Muscle layer of duodenum (tissue), 2 donors: ENCODE data around the gene MTCL1.

Experiments used
- H3K27ac ChIP-seq: one replicate; pipeline ENCODE4 v1.7.0; 2013; ENCODE audit warnings: mild to moderate bottlenecking, low read length
- H3K27me3 ChIP-seq: one replicate; pipeline ENCODE4 v1.7.0; 2013; ENCODE audit warnings: low read depth, mild to moderate bottlenecking, control low read depth, low read length
- H3K36me3 ChIP-seq, 2 donors: one replicate each; pipeline ENCODE4 v1.7.0; 2013; ENCODE audit warnings: low read length in 2 of 2, control low read depth in 1 of 2, mild to moderate bottlenecking in 1 of 2; ENCODE audit not compliant: insufficient read depth in 2 of 2, control insufficient read depth in 1 of 2
- H3K4me1 ChIP-seq, 2 donors: one replicate each; pipeline ENCODE4 v1.7.0; 2013; ENCODE audit warnings: low read length in 2 of 2, mild to moderate bottlenecking in 2 of 2, control low read depth in 1 of 2, moderate library complexity in 1 of 2; ENCODE audit not compliant: insufficient read depth in 2 of 2, control insufficient read depth in 1 of 2
- H3K4me3 ChIP-seq, 2 donors: one replicate each; pipeline ENCODE4 v1.7.0; 2013; ENCODE audit warnings: low read length in 2 of 2, low read depth in 1 of 2, mild to moderate bottlenecking in 1 of 2
- H3K9me3 ChIP-seq, 2 donors: one replicate each; pipeline ENCODE4 v1.7.0; 2013; ENCODE audit warnings: low read length in 2 of 2, control low read depth in 1 of 2, mild to moderate bottlenecking in 1 of 2; ENCODE audit not compliant: control insufficient read depth in 1 of 2
- donor health status: healthy.

The MTCL1 gene

DNA sequence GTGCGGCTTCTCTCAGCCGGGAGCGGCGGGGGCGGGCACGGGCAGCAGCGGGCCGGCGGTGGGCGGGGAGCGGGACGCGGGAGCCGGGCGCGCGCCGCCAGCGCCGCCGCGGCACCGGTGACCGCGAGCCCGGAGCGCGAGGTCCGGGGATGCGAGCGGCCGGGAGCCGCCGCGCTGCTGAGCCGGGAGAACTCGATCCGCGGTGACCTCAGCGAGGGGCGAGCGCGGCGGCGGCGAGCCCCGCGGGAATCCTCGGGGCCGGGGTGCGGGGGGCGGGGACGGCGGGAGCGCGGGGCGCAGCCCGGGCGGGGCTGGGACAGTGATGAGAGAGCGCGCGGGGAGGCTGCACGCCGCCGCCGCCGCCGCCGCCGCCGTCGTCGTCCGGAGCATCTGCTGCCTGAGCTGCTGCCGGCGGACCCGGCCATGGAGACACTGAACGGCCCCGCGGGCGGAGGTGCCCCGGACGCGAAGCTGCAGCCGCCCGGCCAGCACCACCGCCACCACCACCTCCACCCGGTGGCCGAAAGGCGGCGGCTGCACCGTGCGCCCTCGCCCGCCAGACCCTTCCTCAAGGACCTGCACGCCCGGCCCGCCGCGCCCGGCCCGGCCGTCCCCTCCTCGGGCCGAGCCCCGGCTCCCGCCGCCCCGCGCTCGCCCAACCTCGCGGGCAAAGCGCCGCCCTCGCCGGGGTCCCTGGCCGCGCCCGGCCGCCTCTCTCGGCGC is at the start of gene MTCL1:
Gene MTCL1 (plus strand): TSS at position 319 of the 723 bp plus-strand sequence. CDS start 105 bp downstream, at position 424.
- no peaks in the 10 kb centered on the region for H3K27me3 ChIP-seq
- H3K9me3 ChIP-seq, result no peaks in the 10 kb centered on the region

DNA sequence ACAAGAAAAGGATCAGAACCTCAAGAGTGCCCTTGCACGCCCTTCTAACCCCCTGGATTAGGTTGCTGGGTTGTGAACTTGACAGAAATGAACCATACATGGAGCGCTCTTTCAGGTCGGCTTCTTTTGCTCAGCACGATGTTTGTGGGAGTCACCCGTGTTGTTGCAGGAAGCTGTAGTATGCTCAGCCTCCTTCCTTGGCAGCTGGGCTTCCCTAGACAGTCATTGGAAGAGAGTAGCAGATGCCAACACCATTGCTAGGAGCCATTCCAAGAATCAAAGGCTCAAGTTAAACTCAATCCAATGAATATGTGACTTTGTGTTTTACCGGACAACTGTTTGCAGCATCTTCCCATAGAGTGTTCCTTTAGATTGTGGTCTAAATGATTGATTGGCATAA is 49.1 kb upstream of the MTCL1 start:
- no peaks in the 10 kb centered on the region for H3K27me3 ChIP-seq
- no peaks in the 10 kb centered on the region for H3K9me3 ChIP-seq
- H3K36me3 ChIP-seq, result no peaks in the 10 kb centered on the region
- no peak overlapping the region for H3K4me3 ChIP-seq
- no peaks in the 10 kb centered on the region for H3K4me1 ChIP-seq
- no peak overlapping the region for H3K27ac ChIP-seq

More for the DNA sequence above, at the start of gene MTCL1:
- no peaks in the 10 kb centered on the region for H3K36me3 ChIP-seq
- H3K4me3 ChIP-seq, result peak within 1 kb of the TSS; percentile 64 to 72
- H3K27ac ChIP-seq, result peak within 1 kb of the TSS; percentile 39
- peaks cover 4 to 23% of the 10 kb centered on the region in 2 donors for H3K4me1 ChIP-seq

DNA sequence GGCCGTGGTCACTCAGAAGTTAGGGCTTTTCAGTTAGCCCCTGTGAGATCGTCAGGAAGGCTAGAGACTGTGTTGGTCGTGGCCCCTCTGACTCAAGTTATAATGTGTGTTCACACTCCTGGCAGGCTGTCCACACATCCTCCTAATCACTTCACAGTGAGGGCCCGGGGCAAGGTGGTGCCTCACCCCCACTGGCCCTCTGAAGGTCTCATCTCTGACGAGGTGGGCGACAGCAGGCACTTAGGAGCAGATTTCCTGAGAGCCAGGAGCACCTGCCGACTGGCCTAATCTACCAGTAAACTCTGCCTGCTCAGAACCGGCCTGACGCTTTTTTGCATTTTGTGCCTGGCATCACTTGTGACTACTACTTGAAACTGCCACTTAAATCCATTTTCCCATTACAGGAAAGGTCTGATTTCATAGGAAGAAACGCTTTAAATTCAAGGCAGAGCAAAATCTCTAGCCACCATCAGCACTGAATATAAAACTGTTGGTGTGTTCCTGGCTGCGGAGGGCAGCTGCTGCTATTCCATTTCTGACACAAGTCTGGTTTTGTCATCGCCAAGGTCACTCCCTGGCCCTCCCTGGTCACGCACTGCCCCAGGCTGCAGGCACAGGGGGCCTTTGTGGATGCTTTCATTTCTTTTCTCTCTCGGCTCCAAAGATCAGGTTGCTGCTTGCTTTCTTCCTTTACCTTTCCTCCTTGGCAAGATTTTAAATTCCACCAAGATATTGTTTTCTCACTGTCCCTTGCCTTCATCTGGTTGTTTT is 48.1 kb upstream of the MTCL1 start:
- Histone ChIP-seq H3K4me1 (no peaks in the 10 kb centered on the region), H3K9me3 (no peaks in the 10 kb centered on the region), H3K27me3 (no peaks in the 10 kb centered on the region), H3K27ac (no peak overlapping the region), H3K4me3 (no peak overlapping the region), H3K36me3 (no peaks in the 10 kb centered on the region)

DNA sequence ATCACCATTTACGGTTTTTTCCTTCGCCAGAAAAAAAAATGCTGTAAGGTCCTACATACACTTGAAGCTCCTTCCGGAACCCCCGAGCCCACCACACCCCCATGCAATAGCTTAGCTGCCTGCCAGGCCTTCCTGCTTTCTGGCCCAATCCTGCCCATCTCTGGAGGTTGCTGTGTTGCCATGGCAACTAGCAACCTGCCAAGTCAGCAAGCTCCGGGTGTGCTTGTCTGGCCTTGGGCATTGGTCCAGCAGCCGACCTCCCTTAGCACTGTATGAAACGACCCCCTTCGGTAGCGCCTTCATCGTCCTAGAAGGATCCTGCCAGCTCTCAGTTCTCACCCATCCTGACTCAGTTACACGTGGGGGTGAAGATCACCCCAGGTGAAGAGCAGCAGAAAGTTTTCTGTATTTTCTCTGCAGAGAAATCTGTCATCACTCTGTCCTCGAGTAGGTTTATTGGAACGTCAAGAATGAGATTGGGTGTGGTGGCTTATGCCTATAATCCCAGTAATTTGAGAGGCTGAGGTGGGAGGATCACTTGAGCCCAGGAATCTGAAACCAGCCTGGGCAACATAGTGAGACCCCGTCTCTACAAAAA is 47.4 kb upstream of the MTCL1 start:
- no peak overlapping the region for H3K27ac ChIP-seq
- no peak overlapping the region for H3K4me3 ChIP-seq
- H3K27me3 ChIP-seq, result no peaks in the 10 kb centered on the region
- H3K9me3 ChIP-seq, result no peaks in the 10 kb centered on the region
- no peaks in the 10 kb centered on the region for H3K4me1 ChIP-seq
- H3K36me3 ChIP-seq, result no peaks in the 10 kb centered on the region

DNA sequence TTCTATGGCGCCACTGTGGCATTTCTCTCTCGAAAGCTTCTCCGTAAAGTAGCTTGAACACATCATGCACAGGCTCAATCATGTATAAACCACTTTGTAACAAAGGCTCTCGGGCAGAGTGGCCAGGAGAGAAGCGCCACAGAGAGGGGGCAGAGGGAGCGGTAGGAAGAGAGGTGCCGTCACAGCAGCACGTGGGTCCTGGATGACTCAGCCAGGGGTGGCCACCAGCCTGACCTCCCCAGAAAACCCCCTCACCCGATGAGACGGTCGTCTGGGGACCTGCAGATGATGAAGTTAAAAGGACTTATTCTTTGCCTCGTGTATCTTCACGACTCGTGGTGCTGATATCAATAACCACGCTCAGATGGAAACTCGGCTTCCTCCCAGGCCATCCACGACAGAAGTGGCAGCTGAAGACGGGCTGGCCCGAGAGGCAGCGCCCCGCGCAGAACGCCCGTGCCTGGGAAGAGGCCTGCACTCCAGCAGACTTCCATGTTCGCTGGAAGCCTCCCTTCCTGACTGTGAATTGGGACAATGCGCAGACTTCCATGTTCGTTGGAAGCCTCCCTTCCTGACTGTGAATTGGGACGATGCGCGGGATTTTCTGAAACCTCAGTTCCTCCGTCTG is 46.4 kb upstream of the MTCL1 start:
- Histone ChIP-seq H3K27ac (no peak overlapping the region), H3K27me3 (no peaks in the 10 kb centered on the region), H3K36me3 (no peaks in the 10 kb centered on the region), H3K4me1 (no peaks in the 10 kb centered on the region), H3K9me3 (no peaks in the 10 kb centered on the region), H3K4me3 (no peak overlapping the region)

DNA sequence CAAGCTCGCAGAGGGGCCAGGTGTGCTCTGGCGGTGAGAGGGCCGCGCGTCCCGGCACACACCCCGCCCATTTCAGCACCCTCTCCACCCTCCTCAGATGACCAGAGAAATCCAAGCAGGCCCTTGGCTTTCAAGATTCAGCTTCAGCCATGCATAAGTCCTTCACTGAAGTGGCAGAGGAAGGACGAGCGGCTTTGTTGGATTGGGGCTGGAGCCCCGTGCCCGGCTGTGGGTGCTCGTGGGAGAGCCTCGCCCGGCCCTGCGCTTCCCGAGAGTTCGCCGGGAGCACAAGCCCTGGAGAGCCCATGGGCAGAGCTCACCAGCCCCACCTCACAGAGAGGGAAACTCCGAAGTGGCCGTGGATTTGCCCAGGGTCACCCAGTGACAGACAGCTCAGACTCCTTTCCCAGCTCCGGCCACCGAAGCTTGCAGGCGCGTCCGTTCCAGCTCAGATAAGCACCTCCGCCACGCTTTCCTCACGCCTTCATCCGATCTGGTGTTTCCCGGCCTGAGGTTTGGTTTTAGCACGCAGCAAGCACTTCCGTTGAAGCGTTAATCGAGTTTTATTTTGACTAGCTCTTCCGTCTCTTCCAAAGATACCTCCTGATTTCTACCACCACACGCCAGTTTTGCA is 45.6 kb upstream of the MTCL1 start:
- Histone ChIP-seq H3K4me3 (no peak overlapping the region), H3K9me3 (no peaks in the 10 kb centered on the region), H3K36me3 (no peaks in the 10 kb centered on the region), H3K4me1 (no peaks in the 10 kb centered on the region), H3K27ac (no peak overlapping the region), H3K27me3 (no peaks in the 10 kb centered on the region)

DNA sequence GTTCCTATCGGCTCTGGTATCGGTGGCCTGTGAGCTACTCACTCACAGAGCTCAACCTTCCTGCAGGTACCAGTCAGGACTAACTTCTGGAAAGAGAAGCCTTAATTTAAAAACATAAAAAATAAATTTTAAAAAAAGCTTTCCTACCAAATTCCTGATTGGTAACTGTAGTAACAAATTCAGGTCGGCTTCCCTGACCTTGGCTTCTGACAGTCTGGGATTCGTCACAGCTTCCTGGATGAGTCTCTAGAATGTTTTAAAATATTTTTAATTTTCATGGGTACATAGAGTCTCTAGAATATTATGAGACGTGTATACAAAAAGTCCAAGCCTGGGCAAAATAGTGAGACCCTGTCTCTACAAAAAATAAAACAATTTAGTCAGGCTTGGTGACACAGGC is 45.0 kb upstream of the MTCL1 start:
- H3K9me3 ChIP-seq, result no peaks in the 10 kb centered on the region
- no peaks in the 10 kb centered on the region for H3K4me1 ChIP-seq
- no peak overlapping the region for H3K4me3 ChIP-seq
- no peak overlapping the region for H3K27ac ChIP-seq
- H3K27me3 ChIP-seq, result no peaks in the 10 kb centered on the region
- no peaks in the 10 kb centered on the region for H3K36me3 ChIP-seq

DNA sequence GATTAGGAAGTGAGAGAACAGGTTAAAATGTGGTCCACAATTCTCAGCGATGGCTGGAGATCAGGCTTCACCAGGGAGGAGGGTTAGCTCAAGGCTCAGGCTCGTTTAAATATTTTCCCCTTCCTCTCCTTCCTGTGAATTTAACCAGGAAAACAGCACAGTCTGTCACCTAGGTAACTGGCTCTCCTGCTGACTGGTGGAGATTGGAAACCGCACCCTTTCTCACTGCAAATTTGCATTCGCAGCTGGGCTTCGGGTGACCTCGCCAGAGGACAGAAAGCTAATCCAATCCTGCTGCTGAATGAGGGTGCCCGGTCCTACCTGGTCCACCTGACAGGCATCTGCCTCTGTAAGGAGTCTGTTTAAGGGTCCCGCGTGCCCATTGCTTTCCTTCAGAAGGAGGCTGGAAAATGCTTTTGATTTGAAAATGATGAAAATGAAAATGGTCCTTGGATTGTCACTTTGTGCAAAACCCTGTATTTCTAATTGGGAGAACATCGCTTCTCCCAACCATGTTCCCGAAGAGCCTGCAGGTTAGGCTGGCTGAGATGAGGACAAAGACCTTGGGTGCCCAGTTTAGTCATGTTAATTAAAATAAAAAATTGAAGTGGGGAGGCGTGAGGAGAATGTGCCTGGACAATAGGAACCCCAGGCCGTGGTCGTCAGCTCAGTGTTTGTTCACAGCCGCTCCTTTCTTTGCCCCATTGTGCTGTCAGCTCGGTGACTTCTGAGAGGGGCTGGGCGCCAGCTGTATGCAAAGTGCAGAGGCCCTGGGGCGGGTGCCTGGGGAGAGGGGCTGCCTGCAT is 43.4 kb upstream of the MTCL1 start:
- Histone ChIP-seq H3K4me3 (no peak overlapping the region), H3K36me3 (no peaks in the 10 kb centered on the region)

DNA sequence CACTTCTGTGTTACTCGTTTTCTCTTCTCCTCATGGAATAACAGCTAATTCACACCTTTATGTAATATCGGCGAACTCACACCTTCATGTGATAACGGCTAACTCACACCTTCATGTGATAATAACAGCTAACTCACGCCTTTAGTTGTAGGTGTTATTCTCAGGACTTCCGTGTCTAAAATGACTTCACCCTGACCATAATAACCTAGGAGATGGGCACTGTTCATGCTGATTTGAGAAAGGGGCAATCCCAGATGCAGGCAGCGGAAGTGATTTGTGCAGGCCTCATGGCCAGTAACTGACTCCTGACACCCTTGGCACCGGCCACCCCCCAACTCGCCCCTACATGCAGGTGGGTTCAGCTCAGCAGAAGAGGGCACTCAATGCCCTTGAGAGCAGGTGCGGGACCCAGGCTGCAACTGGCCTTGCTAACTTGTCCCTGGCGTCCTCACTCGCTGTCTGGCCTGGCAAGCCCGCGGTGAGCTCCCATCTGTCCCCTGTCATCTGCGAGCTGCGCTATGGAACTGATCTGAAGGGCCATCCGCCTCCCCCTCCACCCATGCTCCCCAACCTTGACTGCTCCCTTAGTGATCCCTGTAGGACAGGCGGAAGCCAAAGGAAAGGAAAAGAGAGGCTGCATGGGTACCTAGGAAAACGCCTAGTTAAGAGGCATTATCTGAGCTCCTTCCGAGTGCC is 42.6 kb upstream of the MTCL1 start:
- no peak overlapping the region for H3K4me3 ChIP-seq
- no peaks in the 10 kb centered on the region for H3K9me3 ChIP-seq
- no peaks in the 10 kb centered on the region for H3K36me3 ChIP-seq
- H3K27me3 ChIP-seq, result no peaks in the 10 kb centered on the region
- H3K4me1 ChIP-seq, result no peaks in the 10 kb centered on the region
- no peak overlapping the region for H3K27ac ChIP-seq

More for the DNA sequence above, 43.4 kb upstream of the MTCL1 start:
- H3K27ac ChIP-seq, result no peak overlapping the region
- H3K9me3 ChIP-seq, result no peaks in the 10 kb centered on the region
- no peaks in the 10 kb centered on the region for H3K27me3 ChIP-seq
- no peaks in the 10 kb centered on the region for H3K4me1 ChIP-seq

DNA sequence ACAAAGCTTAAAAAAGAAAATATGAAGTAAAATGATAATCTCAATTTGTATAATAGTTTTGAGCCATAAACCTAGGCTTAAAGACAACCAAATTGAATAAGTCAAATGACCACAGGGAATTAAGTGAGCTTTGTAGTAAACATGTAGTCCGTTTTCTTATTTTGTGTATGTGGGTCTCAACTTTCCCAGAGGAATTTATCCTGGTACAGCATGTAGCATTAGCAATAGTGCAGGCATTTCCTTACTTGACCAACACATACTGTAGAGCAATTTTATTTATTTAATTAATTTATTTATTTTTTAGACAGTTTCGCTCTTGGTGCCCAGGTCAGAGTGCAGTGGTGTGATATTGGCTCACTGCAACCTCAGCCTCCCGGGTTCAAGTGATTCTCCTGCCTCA is 37.5 kb upstream of the MTCL1 start:
- no peaks in the 10 kb centered on the region for H3K36me3 ChIP-seq
- H3K27ac ChIP-seq, result no peak overlapping the region
- no peaks in the 10 kb centered on the region for H3K4me1 ChIP-seq
- no peaks in the 10 kb centered on the region for H3K9me3 ChIP-seq
- no peak overlapping the region for H3K4me3 ChIP-seq
- H3K27me3 ChIP-seq, result no peaks in the 10 kb centered on the region
